GM18520 (cell line): Measurements from ENCODE around the gene CTXN2.

Experiments
- ATAC-seq: cut with Tn5 transposase; IDR thresholded peaks from one replicate; pipeline ENCODE4 v1.9.1; 2021; ENCODE audit not compliant: unreplicated experiment

CTXN2 gene

GRCh38 chr15:48191574-48192225 is at the start of gene CTXN2:
Gene CTXN2 (plus strand): TSS chr15:48191665. CDS start chr15:48201301, 9,636 bp downstream.
- no peak for ATAC-seq

- no peak for ATAC-seq
These were observed 47.6 kb upstream of the CTXN2 start for GRCh38 chr15:48143856-48144255.

GRCh38 chr15:48144889-48145288 is 46.6 kb upstream of the CTXN2 start:
- no peak for ATAC-seq

GRCh38 chr15:48145923-48146322 is 45.5 kb upstream of the CTXN2 start:
- ATAC-seq = no peak

- ATAC-seq = no peak
These were observed 44.1 kb upstream of the CTXN2 start for GRCh38 chr15:48147358-48147757.

- ATAC-seq = no peak
These were observed 41.6 kb upstream of the CTXN2 start for GRCh38 chr15:48149858-48150257.

GRCh38 chr15:48153526-48153925 is 37.9 kb upstream of the CTXN2 start:
- no peak for ATAC-seq

- no peak for ATAC-seq
These were observed 22.8 kb upstream of the CTXN2 start for GRCh38 chr15:48168616-48169015.

- no peak for ATAC-seq
These were observed 20.5 kb upstream of the CTXN2 start for GRCh38 chr15:48170981-48171380.

- peak; percentile 43 for ATAC-seq
These were observed 16.3 kb upstream of the CTXN2 start for GRCh38 chr15:48175126-48175525.

- ATAC-seq = no peak
These were observed 15.4 kb upstream of the CTXN2 start for GRCh38 chr15:48176112-48176511.

GRCh38 chr15:48176957-48177356 is 14.5 kb upstream of the CTXN2 start:
- no peak for ATAC-seq

GRCh38 chr15:48177383-48177765 is 14.1 kb upstream of the CTXN2 start:
- peak; percentile 43 for ATAC-seq

GRCh38 chr15:48177766-48178647 is 13.5 kb upstream of the CTXN2 start, which contains the start of gene MYEF2:
Gene MYEF2 (minus strand): TSS chr15:48178295. CDS start chr15:48178237, 58 bp downstream.
- peak; percentile 36 for ATAC-seq

GRCh38 chr15:48178648-48178931 is 12.9 kb upstream of the CTXN2 start:
- no peak for ATAC-seq

GRCh38 chr15:48182749-48183148 is 8.7 kb upstream of the CTXN2 start:
- no peak for ATAC-seq

GRCh38 chr15:48185529-48185928 is 5.9 kb upstream of the CTXN2 start:
- ATAC-seq = no peak

- ATAC-seq = no peak
These were observed 5.2 kb upstream of the CTXN2 start for GRCh38 chr15:48186271-48186670.

- ATAC-seq = no peak
These were observed 412 bp upstream of the CTXN2 start for GRCh38 chr15:48190932-48191573.

- ATAC-seq = no peak
These were observed 10.6 kb downstream of the CTXN2 start for GRCh38 chr15:48202068-48202467.

GRCh38 chr15:48205981-48206380 is 14.5 kb downstream of the CTXN2 start, which contains the start of gene SLC12A1:
Gene SLC12A1 (plus strand): TSS chr15:48206302. CDS start chr15:48207720, 1,418 bp downstream.
- ATAC-seq = no peak

GRCh38 chr15:48221261-48221660 is 29.8 kb downstream of the CTXN2 start:
- ATAC-seq = no peak
